ENCODE data around the gene PRPS2. TPM values are rescaled to one million over a fixed set of nuclear protein-coding genes. Genes with fewer than 3 reads are reported as not detected.

PRPS2 gene
- total and polyA plus RNA-seq, 2 of the 13 experiments (the other 11 are each of a cell fraction or from before 2014, with no cell fraction given): 10.6 to 24.4 TPM

DNA sequence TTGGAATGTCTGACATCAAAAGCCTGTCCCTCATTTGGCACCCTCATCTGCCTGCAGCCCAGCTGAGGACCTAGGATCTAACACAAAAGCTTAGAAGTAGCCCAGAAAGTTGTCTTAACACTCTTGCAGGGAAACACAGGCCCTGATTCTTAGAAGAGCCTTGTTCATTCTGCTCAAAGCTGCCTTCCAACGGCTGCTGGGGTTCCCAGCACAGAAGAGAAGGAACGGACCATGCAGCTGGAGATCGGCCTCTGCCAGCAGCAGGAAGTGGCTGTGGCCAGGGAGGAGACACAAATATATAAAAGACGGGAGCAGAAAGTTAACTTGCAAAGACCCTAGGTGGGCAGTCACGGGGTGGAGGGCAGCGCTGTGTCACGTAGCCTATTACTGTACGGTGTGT, 20.4 kb downstream of the PRPS2 start (continued):
- TF ChIP-seq KLF12 (CRISPR knock-in tag; IDR thresholded peaks at IDR 0.05; ENCODE audit: borderline replicate concordance): no peak
- TF ChIP-seq, protein P1, sequence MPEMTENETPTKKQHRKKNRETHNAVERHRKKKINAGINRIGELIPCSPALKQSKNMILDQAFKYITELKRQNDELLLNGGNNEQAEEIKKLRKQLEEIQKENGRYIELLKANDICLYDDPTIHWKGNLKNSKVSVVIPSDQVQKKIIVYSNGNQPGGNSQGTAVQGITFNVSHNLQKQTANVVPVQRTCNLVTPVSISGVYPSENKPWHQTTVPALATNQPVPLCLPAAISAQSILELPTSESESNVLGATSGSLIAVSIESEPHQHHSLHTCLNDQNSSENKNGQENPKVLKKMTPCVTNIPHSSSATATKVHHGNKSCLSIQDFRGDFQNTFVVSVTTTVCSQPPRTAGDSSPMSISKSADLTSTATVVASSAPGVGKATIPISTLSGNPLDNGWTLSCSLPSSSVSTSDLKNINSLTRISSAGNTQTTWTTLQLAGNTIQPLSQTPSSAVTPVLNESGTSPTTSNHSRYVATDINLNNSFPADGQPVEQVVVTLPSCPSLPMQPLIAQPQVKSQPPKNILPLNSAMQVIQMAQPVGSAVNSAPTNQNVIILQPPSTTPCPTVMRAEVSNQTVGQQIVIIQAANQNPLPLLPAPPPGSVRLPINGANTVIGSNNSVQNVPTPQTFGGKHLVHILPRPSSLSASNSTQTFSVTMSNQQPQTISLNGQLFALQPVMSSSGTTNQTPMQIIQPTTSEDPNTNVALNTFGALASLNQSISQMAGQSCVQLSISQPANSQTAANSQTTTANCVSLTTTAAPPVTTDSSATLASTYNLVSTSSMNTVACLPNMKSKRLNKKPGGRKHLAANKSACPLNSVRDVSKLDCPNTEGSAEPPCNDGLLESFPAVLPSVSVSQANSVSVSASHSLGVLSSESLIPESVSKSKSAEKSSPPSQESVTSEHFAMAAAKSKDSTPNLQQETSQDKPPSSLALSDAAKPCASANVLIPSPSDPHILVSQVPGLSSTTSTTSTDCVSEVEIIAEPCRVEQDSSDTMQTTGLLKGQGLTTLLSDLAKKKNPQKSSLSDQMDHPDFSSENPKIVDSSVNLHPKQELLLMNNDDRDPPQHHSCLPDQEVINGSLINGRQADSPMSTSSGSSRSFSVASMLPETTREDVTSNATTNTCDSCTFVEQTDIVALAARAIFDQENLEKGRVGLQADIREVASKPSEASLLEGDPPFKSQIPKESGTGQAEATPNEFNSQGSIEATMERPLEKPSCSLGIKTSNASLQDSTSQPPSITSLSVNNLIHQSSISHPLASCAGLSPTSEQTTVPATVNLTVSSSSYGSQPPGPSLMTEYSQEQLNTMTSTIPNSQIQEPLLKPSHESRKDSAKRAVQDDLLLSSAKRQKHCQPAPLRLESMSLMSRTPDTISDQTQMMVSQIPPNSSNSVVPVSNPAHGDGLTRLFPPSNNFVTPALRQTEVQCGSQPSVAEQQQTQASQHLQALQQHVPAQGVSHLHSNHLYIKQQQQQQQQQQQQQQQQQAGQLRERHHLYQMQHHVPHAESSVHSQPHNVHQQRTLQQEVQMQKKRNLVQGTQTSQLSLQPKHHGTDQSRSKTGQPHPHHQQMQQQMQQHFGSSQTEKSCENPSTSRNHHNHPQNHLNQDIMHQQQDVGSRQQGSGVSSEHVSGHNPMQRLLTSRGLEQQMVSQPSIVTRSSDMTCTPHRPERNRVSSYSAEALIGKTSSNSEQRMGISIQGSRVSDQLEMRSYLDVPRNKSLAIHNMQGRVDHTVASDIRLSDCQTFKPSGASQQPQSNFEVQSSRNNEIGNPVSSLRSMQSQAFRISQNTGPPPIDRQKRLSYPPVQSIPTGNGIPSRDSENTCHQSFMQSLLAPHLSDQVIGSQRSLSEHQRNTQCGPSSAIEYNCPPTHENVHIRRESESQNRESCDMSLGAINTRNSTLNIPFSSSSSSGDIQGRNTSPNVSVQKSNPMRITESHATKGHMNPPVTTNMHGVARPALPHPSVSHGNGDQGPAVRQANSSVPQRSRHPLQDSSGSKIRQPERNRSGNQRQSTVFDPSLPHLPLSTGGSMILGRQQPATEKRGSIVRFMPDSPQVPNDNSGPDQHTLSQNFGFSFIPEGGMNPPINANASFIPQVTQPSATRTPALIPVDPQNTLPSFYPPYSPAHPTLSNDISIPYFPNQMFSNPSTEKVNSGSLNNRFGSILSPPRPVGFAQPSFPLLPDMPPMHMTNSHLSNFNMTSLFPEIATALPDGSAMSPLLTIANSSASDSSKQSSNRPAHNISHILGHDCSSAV (CRISPR knock-in tag; IDR thresholded peaks at IDR 0.05; ENCODE audit: borderline replicate concordance): no peak

DNA sequence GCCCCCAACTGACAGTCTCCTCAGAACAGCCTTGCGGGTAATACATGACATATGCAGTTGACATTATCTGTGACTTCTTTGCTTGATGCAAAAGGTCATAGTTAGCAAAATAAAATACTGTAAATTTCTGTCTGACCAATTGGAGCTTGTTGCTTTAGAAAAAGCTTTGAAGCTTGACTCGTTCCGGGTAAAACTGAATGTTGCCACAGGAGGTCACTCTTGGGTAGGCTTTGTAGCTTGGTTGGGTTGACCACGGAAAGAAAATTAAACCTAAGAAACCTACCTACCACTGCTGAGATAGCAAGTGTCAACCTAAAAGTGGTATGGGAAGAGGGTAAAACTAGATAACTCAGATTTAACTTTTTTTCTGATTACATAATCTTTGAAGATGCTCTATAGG, 23.2 kb downstream of the PRPS2 start:
- in situ Hi-C loops (cut with HindIII; ENCODE audit: extremely low pct_ligation_motif_present, low pct_unique_long_range_greater_than_20kb) (no loop called here), intact Hi-C loops (cut with micrococcal nuclease; ENCODE audit: unreplicated experiment) (loop anchor here (1.0 kb wide), 2 partner anchors 80 to 87 kb away; no protein-coding TSS in a partner anchor)
- Histone ChIP-seq H4K20me1 (ENCODE audit: insufficient read depth, low read length) (no peaks in the 10 kb centered on the region), H3K9ac (ENCODE audit: insufficient read depth, low read depth, low read length) (no peak overlapping the region), H3K4me2 (ENCODE audit: low read depth, low read length) (no peak overlapping the region), H3K9me3 (ENCODE audit: low read length) (no peaks in the 10 kb centered on the region), H3K27ac (ENCODE audit: extremely low read length, insufficient read depth, low read length) (no peak overlapping the region), H3K4me3 (replicated peaks in 1 of 3; ENCODE audit: insufficient read depth in 1 of 3, low read depth in 2 of 3, low read length in 3 of 3) (no peak overlapping the region), H3K36me3 (replicated peaks in 1 of 2; ENCODE audit: control insufficient read depth in 1 of 2, insufficient read depth in 2 of 2, low read length in 2 of 2) (peaks cover 0 to 7% of the 10 kb centered on the region in 2 experiments; a peak in 2 of 5 replicates), H3K27me3 (ENCODE audit: control insufficient read depth in 1 of 2, insufficient read depth in 2 of 2, low read length in 2 of 2) (no peaks in the 10 kb centered on the region), H2AFZ (ENCODE audit: low read length) (no peak overlapping the region), H3K79me2 (ENCODE audit: insufficient read depth, low read length) (no peaks in the 10 kb centered on the region), H3K4me1 (ENCODE audit: insufficient read depth, low read length) (no peaks in the 10 kb centered on the region)
- CTCF ChIA-PET (ENCODE audit: low intra/inter-chr PET ratio, low total read pairs): interaction anchor here (1.9 to 3.8 kb wide), 2 partner anchors 79 to 87 kb away, joined by 20 to 58 read pairs; no protein-coding TSS in a partner anchor
- 40% methylated on average over 4 of the region's 4 CpGs for WGBS (ENCODE audit: low lambda C conversion rate)
- no peak for FAIRE-seq
- POLR2A ChIA-PET: interaction anchor here (1.1 kb wide), 1 partner anchor 29 kb away, joined by 4 read pairs; no protein-coding TSS in a partner anchor
- ATAC-seq: peak; percentile 56
- peak; percentile 29 for DNase-seq (ENCODE audit: low spot score)
- BruUV-seq (replicated peaks): no TSS peak
- TF ChIP-seq POLR2G (IDR thresholded peaks at IDR 0.05; ENCODE audit: low read depth, low read length) (no peak), ZMYM3 (CRISPR knock-in tag; IDR thresholded peaks at IDR 0.05) (no peak), ETV5 (CRISPR knock-in tag; IDR thresholded peaks at IDR 0.05; ENCODE audit: borderline replicate concordance) (no peak), SMC3 (IDR thresholded peaks at IDR 0.05; ENCODE audit: low read length) (peak; percentile 88), ZNF737 (CRISPR knock-in tag; IDR thresholded peaks at IDR 0.05; ENCODE audit: borderline replicate concordance) (no peak), WIZ (CRISPR knock-in tag; IDR thresholded peaks at IDR 0.05) (no peak), PCBP2 (optimal IDR thresholded peaks at IDR 0.05; ENCODE audit: low read depth, low read length, poor library complexity, severe bottlenecking) (no peak), HMG20B (CRISPR knock-in tag; conservative IDR thresholded peaks at IDR 0.05) (no peak), RAD21 (CRISPR knock-in tag; IDR thresholded peaks at IDR 0.05) (peak; percentile 71), E2F5 (CRISPR knock-in tag; conservative IDR thresholded peaks at IDR 0.05) (no peak)
- TF ChIP-seq, protein P2, sequence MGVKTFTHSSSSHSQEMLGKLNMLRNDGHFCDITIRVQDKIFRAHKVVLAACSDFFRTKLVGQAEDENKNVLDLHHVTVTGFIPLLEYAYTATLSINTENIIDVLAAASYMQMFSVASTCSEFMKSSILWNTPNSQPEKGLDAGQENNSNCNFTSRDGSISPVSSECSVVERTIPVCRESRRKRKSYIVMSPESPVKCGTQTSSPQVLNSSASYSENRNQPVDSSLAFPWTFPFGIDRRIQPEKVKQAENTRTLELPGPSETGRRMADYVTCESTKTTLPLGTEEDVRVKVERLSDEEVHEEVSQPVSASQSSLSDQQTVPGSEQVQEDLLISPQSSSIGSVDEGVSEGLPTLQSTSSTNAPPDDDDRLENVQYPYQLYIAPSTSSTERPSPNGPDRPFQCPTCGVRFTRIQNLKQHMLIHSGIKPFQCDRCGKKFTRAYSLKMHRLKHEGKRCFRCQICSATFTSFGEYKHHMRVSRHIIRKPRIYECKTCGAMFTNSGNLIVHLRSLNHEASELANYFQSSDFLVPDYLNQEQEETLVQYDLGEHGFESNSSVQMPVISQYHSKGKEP (CRISPR knock-in tag; IDR thresholded peaks at IDR 0.05): no peak

All from HepG2 (cell line).